Activated CD4-positive, alpha-beta T cell treated with anti-CD3 and anti-CD28 coated beads, Interleukin-2, amount 50 U/mL, for 24 hours (primary cell): ENCODE results near the gene TASP1.
"Not testable (repeated sequence)": the region's sequence is repeated elsewhere in the genome, so short reads cannot be mapped to it uniquely, and the experiment has no call there.

Experiments
- DNase-seq, 2 donors: peaks; one replicate each; pipeline ENCODE4 v3.0.0-alpha.2; 2020; ENCODE audit warnings: low read depth in 1 of 2, low spot score in 1 of 2

The TASP1 gene

GRCh38 chr20:13648291-13649228 lies 9.8 kb upstream of the TASP1 start:
- DNase-seq: no peak

- no peak for DNase-seq
Observed at GRCh38 chr20:13644010-13644409, 5.3 kb upstream of the TASP1 start.

GRCh38 chr20:13639150-13639497 lies 392 bp upstream of the TASP1 start:
- no peak for DNase-seq

- no peak for DNase-seq
Observed at GRCh38 chr20:13638162-13638495, 603 bp downstream of the TASP1 start.

- DNase-seq: no peak
Observed at GRCh38 chr20:13632431-13632830, 6.3 kb downstream of the TASP1 start.

- DNase-seq: not testable (repeated sequence)
Observed at GRCh38 chr20:13627525-13627924, 11.2 kb downstream of the TASP1 start.

- no peak for DNase-seq
Observed at GRCh38 chr20:13626724-13627123, 12.0 kb downstream of the TASP1 start.

GRCh38 chr20:13625304-13625979 lies 13.3 kb downstream of the TASP1 start:
- no peak for DNase-seq

GRCh38 chr20:13619415-13619814 lies 19.3 kb downstream of the TASP1 start:
- DNase-seq: not testable (repeated sequence)

- not testable (repeated sequence) for DNase-seq
Observed at GRCh38 chr20:13618456-13618855, 20.3 kb downstream of the TASP1 start.

GRCh38 chr20:13617585-13617984 lies 21.1 kb downstream of the TASP1 start:
- not testable (repeated sequence) for DNase-seq

GRCh38 chr20:13616713-13617112 lies 22.0 kb downstream of the TASP1 start:
- not testable (repeated sequence) for DNase-seq

- DNase-seq: no peak
Observed at GRCh38 chr20:13613917-13614316, 24.8 kb downstream of the TASP1 start.

GRCh38 chr20:13611611-13612125 lies 27.1 kb downstream of the TASP1 start:
- DNase-seq: no peak

GRCh38 chr20:13610184-13610583 lies 28.5 kb downstream of the TASP1 start:
- no peak for DNase-seq

- no peak for DNase-seq
Observed at GRCh38 chr20:13608066-13608465, 30.7 kb downstream of the TASP1 start.

- DNase-seq: not testable (repeated sequence)
Observed at GRCh38 chr20:13593423-13593822, 45.3 kb downstream of the TASP1 start.

- DNase-seq: no peak
Observed at GRCh38 chr20:13588049-13588448, 50.7 kb downstream of the TASP1 start.

- DNase-seq: no peak
Observed at GRCh38 chr20:13587370-13587769, 51.4 kb downstream of the TASP1 start.

- no peak for DNase-seq
Observed at GRCh38 chr20:13586133-13586532, 52.6 kb downstream of the TASP1 start.

GRCh38 chr20:13581451-13581850 lies 57.3 kb downstream of the TASP1 start:
- no peak for DNase-seq

GRCh38 chr20:13580707-13581106 lies 58.0 kb downstream of the TASP1 start:
- no peak for DNase-seq
